Activated naive CD8-positive, alpha-beta T cell treated with anti-CD3 and anti-CD28 coated beads for 36 hours (primary cell): ENCODE measurements around the gene GRIK4. TPM values are rescaled to one million over a fixed set of nuclear protein-coding genes. Genes with fewer than 3 reads are reported as not detected.
A peak's percentile ranks its signal among the peaks of the same experiment; 100 is the strongest.
"Not testable (repeated sequence)": the region's sequence is repeated elsewhere in the genome, so short reads cannot be mapped to it uniquely, and the experiment has no call there.

Experiments used
- DNase-seq: peaks from one replicate; pipeline ENCODE4 v3.0.0; 2021
- H3K27ac Mint-ChIP-seq: one replicate; pipeline ENCODE4 v1.8.0; 2022; ENCODE audit warnings: mild to moderate bottlenecking, moderate library complexity, mixed read lengths
- H3K27me3 Mint-ChIP-seq: one replicate; pipeline ENCODE4 v1.8.0; 2022; ENCODE audit warnings: mild to moderate bottlenecking, mixed read lengths
- H3K36me3 Mint-ChIP-seq: one replicate; pipeline ENCODE4 v1.8.0; 2021; ENCODE audit warnings: mild to moderate bottlenecking, mixed read lengths
- H3K4me1 Mint-ChIP-seq: one replicate; pipeline ENCODE4 v1.8.0; 2021; ENCODE audit warnings: mixed read lengths
- H3K4me3 Mint-ChIP-seq: one replicate; pipeline ENCODE4 v1.8.0; 2022; ENCODE audit warnings: mild to moderate bottlenecking, moderate library complexity, mixed read lengths
- H3K9me3 Mint-ChIP-seq: one replicate; pipeline ENCODE4 v1.8.0; 2022; ENCODE audit warnings: mixed read lengths
- total RNA-seq, 2 experiments: library from RNA; stranded (reverse); gene quantifications; one replicate each; pipeline ENCODE4 v1.2.3, GENCODE V29; 2021

Gene GRIK4
- total RNA-seq, 2 experiments from 2014 or later, result 0.40 to 0.43 TPM

DNA sequence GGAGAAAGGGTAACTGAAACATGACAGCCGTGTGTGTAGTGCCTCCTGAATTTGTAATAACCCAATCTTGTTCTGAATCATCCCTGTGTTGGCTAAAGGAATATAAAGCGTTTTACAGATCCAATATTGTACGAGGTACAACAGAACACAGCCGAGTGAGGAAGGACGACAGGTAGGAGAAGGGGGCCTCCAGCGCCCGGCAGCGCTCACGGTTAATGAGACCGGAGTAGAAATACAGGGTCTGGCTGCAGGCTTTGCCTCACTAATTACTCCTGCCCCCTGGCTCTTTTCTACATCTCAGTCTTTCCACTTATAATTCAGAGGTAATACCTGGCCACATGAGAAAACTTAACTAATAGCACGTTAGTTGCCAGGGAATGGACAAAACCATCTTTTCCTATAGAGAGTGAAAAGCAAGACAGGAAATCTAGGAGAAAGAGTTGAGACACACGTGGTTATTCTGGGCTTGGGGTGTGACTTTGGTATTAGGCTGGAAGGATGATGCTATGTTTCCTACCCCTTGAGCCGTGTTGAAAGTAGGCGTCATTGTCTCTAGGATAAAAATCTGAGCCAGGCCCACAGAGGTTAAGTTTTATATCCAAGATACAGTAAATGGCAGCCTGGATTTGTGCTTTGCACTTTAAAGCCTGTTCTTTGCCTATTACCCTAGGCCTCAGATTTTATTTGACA is 54.1 kb downstream of the GRIK4 start:
- H3K4me1 Mint-ChIP-seq, result peaks cover 12% of the 10 kb centered on the region
- peak overlapping the region; percentile 47 for H3K27ac Mint-ChIP-seq
- DNase-seq, result peak; percentile 11
- H3K4me3 Mint-ChIP-seq, result no peak overlapping the region
- no peaks in the 10 kb centered on the region for H3K36me3 Mint-ChIP-seq
- H3K9me3 Mint-ChIP-seq, result no peaks in the 10 kb centered on the region
- peaks cover 60% of the 10 kb centered on the region for H3K27me3 Mint-ChIP-seq

DNA sequence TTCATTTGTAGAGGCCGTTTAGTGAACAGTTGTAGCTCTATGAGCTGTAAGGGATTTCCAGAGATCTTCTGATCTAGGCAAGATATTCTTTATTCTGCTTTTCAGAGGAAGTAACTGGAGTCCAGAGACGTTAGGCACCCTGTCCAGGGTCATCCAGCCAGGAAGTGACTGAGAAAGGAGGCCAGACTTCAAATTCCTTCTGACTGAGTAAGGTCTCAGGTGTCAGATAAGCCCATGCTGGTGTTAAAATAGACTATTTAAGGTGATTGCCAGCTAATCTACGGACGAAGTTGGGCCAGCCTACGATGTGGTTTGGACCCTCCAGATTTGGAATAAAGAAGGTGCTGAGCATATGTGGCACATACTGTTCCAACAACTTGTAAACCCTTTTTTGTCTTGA is 54.6 kb downstream of the GRIK4 start:
- H3K36me3 Mint-ChIP-seq, result no peaks in the 10 kb centered on the region
- DNase-seq, result no peak
- peak overlapping the region; percentile 46 for H3K27ac Mint-ChIP-seq
- H3K27me3 Mint-ChIP-seq, result peaks cover 65% of the 10 kb centered on the region
- H3K4me3 Mint-ChIP-seq, result no peak overlapping the region
- H3K9me3 Mint-ChIP-seq, result no peaks in the 10 kb centered on the region
- peaks cover 12% of the 10 kb centered on the region for H3K4me1 Mint-ChIP-seq

DNA sequence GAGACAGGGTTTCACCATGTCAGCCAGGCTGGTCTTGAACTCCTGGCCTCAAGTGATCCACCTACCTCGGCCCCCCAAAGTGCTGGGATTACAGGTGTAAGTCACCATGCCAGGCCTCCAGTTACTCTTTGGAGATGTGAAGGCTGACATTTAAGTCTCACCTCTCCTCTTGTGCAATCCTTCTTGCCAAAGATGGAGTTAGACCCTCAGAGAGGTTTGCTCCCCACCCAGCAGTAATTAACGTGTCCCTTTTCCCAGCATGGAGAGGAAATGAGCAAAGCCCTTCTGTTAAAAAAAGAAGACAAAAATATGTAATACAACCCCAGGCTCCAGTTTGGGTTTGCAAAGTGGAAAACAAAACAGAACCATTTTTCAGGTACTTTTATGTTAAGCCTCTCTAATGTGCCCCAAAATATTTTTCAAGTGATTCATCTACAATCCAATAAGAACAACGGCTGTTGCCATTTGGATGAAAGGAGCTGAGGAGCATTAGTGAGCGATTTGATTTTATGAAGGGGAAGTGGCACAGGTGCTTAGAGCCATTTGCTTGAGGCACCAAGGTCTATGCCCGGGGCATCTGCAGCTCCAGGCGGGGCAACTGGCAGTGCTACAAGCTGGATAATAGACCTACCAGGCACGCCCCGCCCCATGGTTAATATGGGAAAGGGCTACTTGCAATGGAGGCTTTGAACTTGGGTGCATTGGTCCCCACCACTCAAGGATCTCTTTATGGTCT is 57.2 kb downstream of the GRIK4 start:
- Mint-ChIP-seq H3K4me3 (no peak overlapping the region), H3K27me3 (peaks cover 47% of the 10 kb centered on the region), H3K27ac (no peak overlapping the region), H3K9me3 (no peaks in the 10 kb centered on the region), H3K4me1 (peaks cover 12% of the 10 kb centered on the region), H3K36me3 (no peaks in the 10 kb centered on the region)
- DNase-seq, result no peak

DNA sequence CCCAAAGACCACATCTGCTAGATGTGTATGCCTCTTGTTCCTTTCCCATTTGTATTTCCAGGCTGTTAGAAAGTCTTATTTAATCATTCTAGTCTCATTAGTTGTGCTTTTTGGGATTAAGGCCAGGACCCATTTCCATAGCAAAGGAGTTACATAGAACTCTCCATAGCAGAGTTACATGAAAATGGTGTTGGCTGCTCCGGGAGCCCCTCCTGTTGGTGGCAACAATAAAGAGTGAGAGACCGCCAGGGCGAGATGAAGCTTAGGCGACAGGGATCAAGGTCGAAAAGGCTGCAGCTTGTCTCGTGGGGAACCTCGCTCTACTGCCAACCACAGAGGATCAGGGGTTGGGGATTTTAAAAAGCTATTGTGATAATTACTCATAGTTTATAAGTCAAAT is 58.3 kb downstream of the GRIK4 start:
- no peaks in the 10 kb centered on the region for H3K36me3 Mint-ChIP-seq
- no peak overlapping the region for H3K27ac Mint-ChIP-seq
- DNase-seq, result no peak
- H3K27me3 Mint-ChIP-seq, result peaks cover 45% of the 10 kb centered on the region
- H3K4me3 Mint-ChIP-seq, result no peak overlapping the region
- H3K4me1 Mint-ChIP-seq, result peaks cover 12% of the 10 kb centered on the region
- H3K9me3 Mint-ChIP-seq, result no peaks in the 10 kb centered on the region

DNA sequence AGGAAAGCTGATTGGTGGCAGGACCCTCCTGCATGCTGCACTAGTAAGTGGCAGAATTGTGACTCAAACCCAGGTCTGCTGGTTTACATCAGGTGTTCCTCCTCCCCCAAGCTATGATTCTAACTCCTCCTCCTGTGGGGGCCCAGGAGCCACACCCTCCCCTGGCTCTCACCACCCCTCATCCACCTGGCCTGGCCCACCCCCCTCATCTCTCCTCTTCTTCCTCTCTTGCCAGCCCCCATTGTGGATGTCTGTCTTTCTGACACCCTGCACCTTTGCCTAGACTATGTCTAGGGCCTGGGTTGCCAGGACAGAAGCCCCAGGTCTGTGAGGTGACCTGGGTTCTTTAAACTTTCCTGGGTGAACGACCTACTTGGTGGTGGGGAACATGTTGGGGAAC is 59.9 kb downstream of the GRIK4 start:
- DNase-seq, result no peak
- no peaks in the 10 kb centered on the region for H3K9me3 Mint-ChIP-seq
- no peak overlapping the region for H3K4me3 Mint-ChIP-seq
- no peaks in the 10 kb centered on the region for H3K36me3 Mint-ChIP-seq
- no peak overlapping the region for H3K27ac Mint-ChIP-seq
- no peaks in the 10 kb centered on the region for H3K4me1 Mint-ChIP-seq
- peaks cover 39% of the 10 kb centered on the region for H3K27me3 Mint-ChIP-seq

DNA sequence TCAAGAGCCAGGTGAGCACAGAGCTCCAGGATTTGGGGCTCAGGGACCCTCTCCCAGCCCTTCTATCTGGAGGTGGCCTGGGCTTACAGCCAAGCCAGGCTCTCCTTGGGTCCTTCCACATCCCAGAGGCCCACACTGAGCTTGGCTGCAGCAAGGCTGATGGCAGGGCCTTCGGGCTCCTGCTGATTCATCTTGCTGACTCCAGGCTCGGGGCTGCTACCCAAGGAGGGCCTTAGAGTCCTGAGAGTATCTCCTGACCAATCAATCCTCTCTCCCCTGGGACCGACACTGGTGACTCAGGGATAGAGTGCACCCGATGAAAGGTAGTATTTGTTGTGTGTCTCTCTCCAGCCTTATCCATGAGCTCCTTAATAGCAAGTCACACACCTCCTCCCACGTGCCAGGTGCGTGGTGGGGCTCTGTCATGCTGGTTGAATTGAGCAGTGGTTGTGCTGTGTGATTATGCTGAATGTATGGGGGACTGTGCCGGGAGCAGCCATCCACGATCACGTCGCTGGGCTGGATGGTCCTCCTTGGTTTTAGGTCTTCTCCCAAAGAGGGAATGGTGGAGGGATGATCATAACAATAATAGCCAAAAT is 62.3 kb downstream of the GRIK4 start:
- Mint-ChIP-seq H3K27me3 (peaks cover 35% of the 10 kb centered on the region), H3K36me3 (no peaks in the 10 kb centered on the region), H3K4me1 (peaks cover 4% of the 10 kb centered on the region), H3K27ac (no peak overlapping the region), H3K4me3 (no peak overlapping the region), H3K9me3 (no peaks in the 10 kb centered on the region)
- no peak for DNase-seq

DNA sequence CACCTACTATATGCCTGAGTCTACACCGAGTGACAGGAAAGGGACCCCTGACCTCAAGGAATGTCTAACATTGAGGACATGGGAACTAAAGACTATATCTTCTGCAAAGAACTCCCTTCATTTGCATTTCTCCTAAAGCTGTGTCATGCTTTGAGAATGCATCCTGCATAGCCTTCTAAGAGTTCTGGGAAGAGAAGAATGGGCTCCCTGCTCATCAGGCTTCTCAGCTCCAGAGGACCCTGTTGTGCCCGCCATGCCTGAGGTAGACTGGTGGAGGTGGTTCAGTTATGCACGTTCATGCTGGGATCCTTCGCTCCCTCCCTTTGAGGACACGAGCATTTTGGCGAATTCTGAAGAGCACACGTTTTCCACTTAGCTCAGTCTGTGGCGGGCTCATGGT is 63.3 kb downstream of the GRIK4 start:
- peaks cover 30% of the 10 kb centered on the region for H3K27me3 Mint-ChIP-seq
- no peak overlapping the region for H3K27ac Mint-ChIP-seq
- no peaks in the 10 kb centered on the region for H3K36me3 Mint-ChIP-seq
- no peak overlapping the region for H3K4me3 Mint-ChIP-seq
- H3K4me1 Mint-ChIP-seq, result peaks cover 10% of the 10 kb centered on the region
- DNase-seq, result no peak
- no peaks in the 10 kb centered on the region for H3K9me3 Mint-ChIP-seq

DNA sequence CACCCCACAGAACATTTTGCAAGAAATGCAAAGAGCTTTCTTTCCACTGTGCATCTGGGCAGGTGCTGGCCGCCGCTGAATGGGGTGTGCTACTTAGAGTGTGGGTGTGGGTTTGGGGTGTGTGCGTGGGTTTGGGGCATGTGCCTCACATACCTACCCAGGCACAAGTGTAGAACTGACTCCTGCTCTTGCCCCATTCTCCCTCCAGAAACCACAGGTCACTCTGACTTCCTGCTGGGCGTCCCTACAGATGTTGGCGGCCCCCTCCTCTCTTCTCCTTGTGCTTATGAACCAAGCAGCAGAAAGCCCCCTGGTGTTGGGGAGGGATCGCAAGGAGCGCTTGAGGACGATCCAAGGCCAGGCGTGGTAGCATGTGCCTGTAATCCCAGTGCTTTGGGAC is 63.9 kb downstream of the GRIK4 start:
- Mint-ChIP-seq H3K4me3 (no peak overlapping the region), H3K4me1 (peaks cover 11% of the 10 kb centered on the region), H3K9me3 (no peaks in the 10 kb centered on the region), H3K36me3 (no peaks in the 10 kb centered on the region), H3K27me3 (peaks cover 30% of the 10 kb centered on the region), H3K27ac (no peak overlapping the region)
- DNase-seq, result no peak

DNA sequence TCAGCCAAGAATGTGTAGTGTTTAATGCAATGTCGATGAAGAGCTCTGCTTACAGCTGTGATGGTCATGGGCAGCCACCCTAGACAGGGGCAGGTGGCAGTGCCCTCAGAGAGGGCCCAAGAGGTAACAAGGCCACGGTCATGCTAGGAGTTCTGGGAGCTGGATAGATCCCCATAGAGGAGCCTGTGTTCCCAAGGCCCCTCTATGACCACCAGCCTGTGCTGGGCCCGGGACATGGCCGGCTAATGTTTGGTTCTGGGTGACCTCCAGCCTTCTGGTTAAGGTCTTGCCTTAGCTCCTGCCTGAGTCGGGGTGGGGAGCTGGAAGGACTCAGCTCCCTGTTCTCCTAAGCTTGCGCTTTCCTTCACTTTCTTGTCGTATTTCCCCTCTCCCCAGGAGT is 65.1 kb downstream of the GRIK4 start:
- peaks cover 25% of the 10 kb centered on the region for H3K27me3 Mint-ChIP-seq
- no peaks in the 10 kb centered on the region for H3K36me3 Mint-ChIP-seq
- peaks cover 14% of the 10 kb centered on the region for H3K4me1 Mint-ChIP-seq
- H3K27ac Mint-ChIP-seq, result no peak overlapping the region
- DNase-seq, result no peak
- no peaks in the 10 kb centered on the region for H3K9me3 Mint-ChIP-seq
- H3K4me3 Mint-ChIP-seq, result no peak overlapping the region

DNA sequence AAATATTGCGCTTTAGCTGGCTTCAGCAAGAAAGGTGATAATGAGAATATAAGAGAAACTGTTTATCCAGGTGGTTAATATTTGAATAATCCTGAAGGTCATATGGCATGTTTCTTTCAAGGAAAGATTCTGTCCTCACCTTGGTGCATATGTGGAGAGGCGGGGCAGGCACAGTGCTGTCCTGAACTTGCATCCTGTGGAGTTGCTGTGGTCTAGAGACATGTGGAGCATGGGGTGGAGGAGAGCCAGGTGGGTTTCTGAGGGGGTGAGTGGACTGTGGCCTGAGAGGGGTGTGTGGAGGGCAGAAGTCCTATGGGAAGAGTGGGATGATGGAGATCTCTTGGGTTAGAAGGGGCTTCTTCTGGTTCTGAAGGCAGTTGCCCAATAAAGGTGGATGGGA is 65.5 kb downstream of the GRIK4 start:
- H3K9me3 Mint-ChIP-seq, result no peaks in the 10 kb centered on the region
- no peak for DNase-seq
- peaks cover 14% of the 10 kb centered on the region for H3K4me1 Mint-ChIP-seq
- H3K27ac Mint-ChIP-seq, result no peak overlapping the region
- no peak overlapping the region for H3K4me3 Mint-ChIP-seq
- H3K27me3 Mint-ChIP-seq, result peaks cover 21% of the 10 kb centered on the region
- no peaks in the 10 kb centered on the region for H3K36me3 Mint-ChIP-seq

DNA sequence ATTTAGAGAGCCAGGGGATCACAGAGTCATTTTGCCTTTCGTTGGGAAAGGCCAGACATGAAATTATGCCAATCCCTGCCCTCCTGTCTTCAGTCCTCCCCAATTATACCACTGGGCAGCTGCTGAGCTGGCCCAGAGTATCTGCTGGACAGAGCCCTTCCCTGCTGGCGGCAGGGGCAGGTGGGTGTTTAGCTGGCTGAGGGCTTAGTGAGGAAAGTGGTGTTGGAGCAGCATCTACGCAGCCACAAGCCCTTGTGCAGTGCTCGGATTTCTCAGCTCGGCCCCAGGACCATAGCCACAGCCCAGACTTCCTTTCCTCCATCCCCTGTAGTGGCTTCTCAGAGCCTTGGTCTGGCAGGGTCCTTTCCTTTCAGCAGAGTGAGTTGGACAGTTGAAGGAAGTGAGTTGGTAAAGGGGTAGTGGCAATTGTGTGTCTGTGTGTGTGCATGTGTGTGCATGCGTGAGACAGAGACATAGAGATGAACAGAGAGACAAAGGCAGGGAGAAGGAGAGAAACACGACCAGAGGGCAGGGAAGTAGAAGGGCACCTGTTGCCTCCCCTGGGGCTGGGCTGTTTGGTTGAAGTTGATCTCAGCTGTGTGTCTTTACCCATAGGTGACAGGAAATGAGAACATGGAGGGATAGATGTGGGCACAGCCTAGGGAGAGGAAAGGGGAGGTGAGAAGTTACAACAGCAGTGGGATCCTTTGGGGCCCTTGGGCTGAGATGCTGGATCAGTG is 66.2 kb downstream of the GRIK4 start:
- no peak for DNase-seq
- H3K27me3 Mint-ChIP-seq, result peaks cover 19% of the 10 kb centered on the region
- no peak overlapping the region for H3K4me3 Mint-ChIP-seq
- H3K36me3 Mint-ChIP-seq, result no peaks in the 10 kb centered on the region
- no peaks in the 10 kb centered on the region for H3K9me3 Mint-ChIP-seq
- peaks cover 14% of the 10 kb centered on the region for H3K4me1 Mint-ChIP-seq
- no peak overlapping the region for H3K27ac Mint-ChIP-seq

DNA sequence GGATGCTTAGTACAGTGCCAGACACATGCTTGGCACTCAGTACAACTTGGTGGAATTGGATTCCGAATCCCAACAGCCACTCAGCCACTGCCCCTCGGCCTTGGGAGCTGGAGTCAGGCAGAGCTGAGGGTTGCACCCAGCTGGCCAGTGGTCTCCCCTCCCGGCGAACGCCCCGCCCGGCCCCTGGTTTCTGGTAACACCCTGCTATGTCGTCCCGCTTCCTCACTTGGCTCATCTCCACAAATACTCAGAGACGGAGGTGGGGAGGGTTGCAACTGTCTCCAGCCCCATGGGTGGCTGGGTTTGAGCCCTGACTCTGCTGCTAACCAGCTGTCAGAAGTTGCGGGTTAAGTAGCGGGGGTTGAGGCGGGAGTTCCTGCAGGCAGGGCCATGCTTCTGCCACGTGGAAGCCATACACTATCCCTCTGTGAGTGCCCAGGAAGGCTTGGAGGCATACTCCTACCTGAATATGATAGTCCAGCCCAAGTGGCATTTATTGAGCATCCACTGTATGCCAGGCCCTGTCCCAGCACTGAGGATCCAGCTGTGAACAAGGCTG is 67.1 kb downstream of the GRIK4 start:
- Mint-ChIP-seq H3K4me3 (no peak overlapping the region), H3K9me3 (peaks cover 6% of the 10 kb centered on the region), H3K27me3 (peaks cover 27% of the 10 kb centered on the region), H3K36me3 (no peaks in the 10 kb centered on the region), H3K27ac (no peak overlapping the region), H3K4me1 (peaks cover 14% of the 10 kb centered on the region)
- DNase-seq, result no peak

DNA sequence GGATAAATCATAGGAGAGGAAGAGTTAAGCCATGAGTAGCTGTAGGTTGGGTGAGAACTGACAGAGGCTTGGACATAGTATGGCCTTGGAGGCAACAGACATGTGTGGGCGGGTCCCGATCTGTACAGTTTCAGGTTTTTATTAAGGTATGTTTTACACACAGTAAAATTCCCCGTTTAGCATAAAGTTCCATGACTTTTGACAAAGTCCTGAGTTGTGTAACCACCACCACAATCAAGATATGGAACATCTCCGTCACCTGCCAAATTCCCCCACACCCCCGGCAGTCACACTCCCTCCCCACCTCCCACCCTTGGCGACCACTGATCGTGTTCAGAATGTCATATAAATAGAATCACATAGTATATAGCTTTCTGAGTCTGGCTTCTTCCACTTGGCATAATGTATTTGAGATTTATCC is 68.1 kb downstream of the GRIK4 start:
- no peaks in the 10 kb centered on the region for H3K36me3 Mint-ChIP-seq
- peak overlapping the region; percentile 16 for H3K4me3 Mint-ChIP-seq
- H3K27ac Mint-ChIP-seq, result peak overlapping the region; percentile 57
- H3K4me1 Mint-ChIP-seq, result peaks cover 14% of the 10 kb centered on the region
- H3K9me3 Mint-ChIP-seq, result peaks cover 8% of the 10 kb centered on the region
- DNase-seq, result peak; percentile 34
- H3K27me3 Mint-ChIP-seq, result peaks cover 28% of the 10 kb centered on the region

DNA sequence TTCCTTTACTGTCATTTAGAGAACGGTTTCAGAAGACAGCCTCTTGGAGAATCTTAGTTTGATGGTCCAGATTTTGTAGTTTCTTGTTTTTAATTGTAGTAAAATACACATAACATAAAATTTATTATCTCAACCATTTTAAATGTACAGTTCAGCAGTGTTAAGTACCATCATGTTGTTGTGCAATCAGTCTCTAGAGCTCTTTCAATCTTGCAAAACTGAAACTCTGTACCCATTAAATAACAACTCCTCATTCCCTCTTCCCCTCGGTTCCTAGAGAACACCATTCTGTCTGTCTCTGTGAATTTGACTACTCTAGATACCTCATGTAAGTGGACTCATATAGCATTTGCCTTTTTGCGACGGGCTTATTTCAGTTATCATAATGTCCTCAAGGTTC is 69.8 kb downstream of the GRIK4 start:
- Mint-ChIP-seq H3K4me3 (no peak overlapping the region), H3K4me1 (peaks cover 14% of the 10 kb centered on the region), H3K36me3 (no peaks in the 10 kb centered on the region), H3K9me3 (peaks cover 8% of the 10 kb centered on the region), H3K27ac (no peak overlapping the region), H3K27me3 (peaks cover 39% of the 10 kb centered on the region)
- no peak for DNase-seq

DNA sequence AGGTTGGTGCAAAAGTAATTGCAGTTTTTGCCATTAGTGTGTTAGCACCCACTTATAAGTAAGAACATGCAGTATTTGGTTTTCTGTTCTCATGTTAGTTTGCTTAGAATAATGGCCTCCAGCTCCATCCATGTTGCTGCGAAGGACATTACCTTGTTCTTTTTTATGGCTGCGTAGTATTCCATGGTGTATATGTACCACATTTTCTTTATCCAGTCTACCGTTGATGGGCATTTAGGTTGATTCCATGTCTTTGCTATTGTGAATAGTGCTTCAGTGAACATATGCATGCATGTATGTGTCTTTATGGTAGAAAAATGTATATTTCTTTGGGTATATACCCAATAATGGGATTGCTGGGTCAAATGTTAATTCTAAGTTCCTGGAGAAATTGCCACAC is 71.0 kb downstream of the GRIK4 start:
- not testable (repeated sequence) for H3K9me3 Mint-ChIP-seq, H3K4me3 Mint-ChIP-seq, H3K27ac Mint-ChIP-seq, DNase-seq, H3K36me3 Mint-ChIP-seq
- Mint-ChIP-seq H3K4me1 (peaks cover 14% of the 10 kb centered on the region), H3K27me3 (peaks cover 31% of the 10 kb centered on the region)
